Mononuclear cell (primary cell): Measurements from ENCODE around the gene WDR1. TPM values are rescaled to one million over a fixed set of nuclear protein-coding genes. Genes with fewer than 3 reads are reported as not detected.

ENCODE experiments used
- H3K27me3 ChIP-seq: 2 replicates; pipeline ENCODE4 v1.6.0; 2011; ENCODE audit warnings: low read length, control low read depth; ENCODE audit not compliant: insufficient read depth
- H3K4me1 ChIP-seq: 2 replicates; pipeline ENCODE4 v1.5.1; 2011; ENCODE audit warnings: mild to moderate bottlenecking, low read length, control low read depth; ENCODE audit not compliant: insufficient read depth
- H3K4me3 ChIP-seq: 2 replicates; pipeline ENCODE4 v1.5.1; 2011; ENCODE audit warnings: mild to moderate bottlenecking, low read length, moderate library complexity
- H3K9me3 ChIP-seq: 2 replicates; pipeline ENCODE4 v1.5.1; 2011; ENCODE audit warnings: low read depth, mild to moderate bottlenecking, control low read depth, low read length
- total RNA-seq: library from RNA; depleted of rRNA; stranded (reverse); fragments of >200 nt; gene quantifications from one replicate; pipeline ENCODE4 v1.2.3, GENCODE V29; 2012

The WDR1 gene
- total RNA-seq, 1 donor: 135 TPM

DNA sequence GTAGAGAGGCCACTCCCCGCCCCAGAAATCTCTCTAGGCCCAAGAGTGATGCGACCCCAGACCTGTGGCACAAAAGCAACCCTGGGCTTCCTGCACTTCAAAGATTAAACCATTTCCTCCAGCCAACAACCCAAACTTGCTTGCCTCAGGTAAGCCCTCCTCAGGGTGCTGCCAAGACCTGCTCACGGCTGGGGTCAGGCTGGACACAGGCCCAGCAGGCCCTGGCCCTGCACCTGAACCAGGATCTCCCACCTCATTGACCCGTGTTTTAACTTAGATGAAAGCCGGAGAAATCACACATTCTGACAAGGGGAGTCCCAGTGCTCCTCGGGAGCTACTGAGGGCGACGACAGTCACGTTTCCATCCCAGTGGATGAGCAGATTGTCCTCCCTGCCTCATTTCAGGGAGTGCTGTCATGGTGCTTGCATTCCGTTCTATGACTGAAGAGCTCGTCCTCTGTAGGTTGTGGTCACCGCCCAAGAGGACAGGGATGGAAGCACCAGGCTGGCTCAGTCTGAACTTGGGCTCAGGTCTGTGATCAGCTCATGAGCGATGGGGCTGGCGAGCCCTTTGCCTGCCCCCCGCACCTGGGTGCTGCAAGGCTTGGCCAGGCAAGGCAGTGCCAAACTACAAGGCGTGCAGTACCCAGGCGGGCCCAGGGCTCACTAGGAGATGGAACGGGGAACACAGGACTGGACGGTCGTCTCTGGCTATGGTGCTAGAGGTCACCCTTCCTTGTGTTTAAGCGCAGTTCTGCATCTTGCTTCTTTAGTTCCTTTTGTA, 25.9 kb downstream of the WDR1 start:
- H3K4me3 ChIP-seq: no peak overlapping the region
- H3K4me1 ChIP-seq: peaks cover 44% of the 10 kb centered on the region
- no peaks in the 10 kb centered on the region for H3K27me3 ChIP-seq
- H3K9me3 ChIP-seq: no peaks in the 10 kb centered on the region

DNA sequence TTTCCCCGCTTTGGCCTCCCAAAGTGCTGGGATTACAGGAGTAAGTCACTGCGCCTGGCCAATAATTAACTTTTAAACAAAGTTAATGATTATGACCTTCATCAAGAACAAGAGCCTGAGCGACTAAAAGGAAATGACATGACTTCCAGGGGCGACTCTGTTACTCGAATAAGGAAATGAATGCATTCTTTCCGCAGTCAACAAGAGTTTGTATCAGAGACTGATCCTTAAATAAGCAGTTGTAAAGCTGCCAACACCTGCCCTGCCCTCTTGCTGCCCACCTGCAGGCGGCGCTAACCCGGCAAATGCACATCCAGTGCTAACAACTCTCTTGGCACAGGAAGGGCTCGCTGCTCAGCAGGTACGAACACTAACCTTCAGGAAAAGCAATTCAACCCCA, 27.3 kb downstream of the WDR1 start:
- no peaks in the 10 kb centered on the region for H3K27me3 ChIP-seq
- peaks cover 31% of the 10 kb centered on the region for H3K4me1 ChIP-seq
- no peaks in the 10 kb centered on the region for H3K9me3 ChIP-seq
- no peak overlapping the region for H3K4me3 ChIP-seq

GRCh38 chr4:10088135-10089010, 28.2 kb downstream of the WDR1 start:
- H3K4me1 ChIP-seq: peaks cover 21% of the 10 kb centered on the region
- no peaks in the 10 kb centered on the region for H3K27me3 ChIP-seq
- no peak overlapping the region for H3K4me3 ChIP-seq

DNA sequence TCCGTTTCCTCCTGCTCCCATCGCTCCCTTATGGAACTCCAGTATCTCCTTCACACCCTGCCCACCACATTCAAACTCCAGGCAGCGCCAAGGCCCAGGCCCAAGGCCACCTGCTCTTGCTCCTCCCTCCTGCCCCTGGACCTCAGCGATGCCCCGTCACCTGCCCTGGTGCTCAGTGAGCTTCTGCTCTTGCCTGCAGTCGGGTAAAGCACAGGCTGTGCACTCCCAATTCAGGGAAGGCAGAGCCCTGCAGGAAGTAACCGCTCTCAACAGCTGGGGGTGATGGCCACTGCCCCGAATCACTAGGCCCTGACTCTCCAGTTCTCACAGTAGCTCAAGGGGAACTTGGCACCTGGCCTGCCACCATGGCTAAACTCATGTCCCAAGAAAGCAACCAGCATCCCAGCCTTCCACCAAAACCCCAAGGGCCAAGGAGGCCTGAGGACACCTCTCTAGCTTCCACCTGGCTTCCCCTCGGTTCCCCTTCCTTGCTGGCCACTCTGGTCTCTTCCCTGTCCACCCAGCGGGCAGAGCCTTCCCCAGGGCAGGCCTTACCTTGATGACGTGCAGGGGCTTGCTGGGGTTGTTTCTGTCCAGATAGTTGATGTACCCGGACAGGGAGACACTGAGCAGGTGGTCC, 29.3 kb downstream of the WDR1 start:
- peaks cover 10% of the 10 kb centered on the region for H3K4me1 ChIP-seq
- H3K27me3 ChIP-seq: no peaks in the 10 kb centered on the region
- no peak overlapping the region for H3K4me3 ChIP-seq
- no peaks in the 10 kb centered on the region for H3K9me3 ChIP-seq

More at GRCh38 chr4:10088135-10089010, 28.2 kb downstream of the WDR1 start:
- H3K9me3 ChIP-seq: no peaks in the 10 kb centered on the region

DNA sequence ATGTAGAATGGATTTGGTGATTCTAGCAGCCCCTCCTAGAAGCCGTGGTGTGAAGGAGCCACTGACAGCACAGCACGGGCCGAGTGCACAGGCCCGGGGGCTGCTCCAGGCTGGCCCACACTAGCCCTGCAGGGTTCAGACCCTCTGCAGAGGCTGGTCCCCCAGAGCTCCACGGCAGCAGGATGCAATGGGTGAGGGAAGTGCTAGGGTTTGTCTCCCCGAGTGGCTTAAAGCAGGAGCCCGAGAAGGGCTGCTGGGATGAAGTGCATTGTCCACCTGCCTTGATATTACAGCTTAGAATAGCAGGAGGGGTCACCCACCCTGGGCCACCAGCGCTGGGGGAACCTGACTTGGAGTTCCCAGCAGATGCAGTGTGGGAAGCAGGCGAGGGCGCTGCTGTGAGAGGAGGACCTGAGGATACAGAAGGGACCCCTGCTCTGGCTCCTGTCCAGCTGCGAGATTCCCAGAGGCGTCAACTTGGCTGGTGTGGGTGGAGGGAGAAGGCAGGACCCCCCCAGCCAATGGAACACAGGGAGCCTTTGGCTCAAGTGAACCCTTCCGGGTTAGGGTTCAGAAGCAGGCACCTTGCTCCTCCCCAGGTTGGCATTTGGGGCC, 30.0 kb downstream of the WDR1 start:
- no peak overlapping the region for H3K4me3 ChIP-seq
- no peaks in the 10 kb centered on the region for H3K9me3 ChIP-seq
- H3K27me3 ChIP-seq: no peaks in the 10 kb centered on the region
- H3K4me1 ChIP-seq: peaks cover 3% of the 10 kb centered on the region

DNA sequence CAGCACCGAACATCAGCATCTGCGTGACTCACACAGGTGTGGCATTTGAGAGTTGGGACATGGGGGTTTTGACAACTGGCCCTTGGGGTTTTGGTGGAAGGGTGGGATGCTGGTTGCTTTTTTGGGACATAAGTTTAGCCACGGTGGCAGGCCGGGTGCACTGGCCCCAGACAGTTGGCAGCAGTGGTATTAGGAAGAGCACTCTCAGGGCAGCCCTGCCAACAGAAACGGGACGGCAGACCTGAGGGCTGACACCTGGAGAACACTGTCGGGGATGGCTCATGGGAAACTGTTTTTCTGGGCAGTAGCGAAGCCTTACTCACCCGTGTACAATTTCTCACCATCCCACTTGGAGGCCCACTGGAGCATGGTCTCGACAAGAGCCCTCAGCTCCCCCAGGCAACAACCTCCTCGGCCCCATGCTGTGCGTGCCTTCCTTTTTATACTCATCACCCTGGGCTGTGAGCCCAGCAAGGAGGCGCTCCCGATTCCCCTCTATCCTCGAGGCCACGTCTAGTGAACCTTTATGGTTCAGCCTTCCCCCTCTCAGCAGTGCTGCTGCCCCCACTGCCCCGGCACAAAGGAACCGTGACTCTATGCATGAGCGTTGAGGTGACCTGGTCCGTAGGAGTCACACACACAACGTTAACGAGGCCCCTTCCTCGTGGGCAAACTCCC, 30.6 kb downstream of the WDR1 start:
- Histone ChIP-seq H3K4me3 (no peak overlapping the region), H3K4me1 (no peaks in the 10 kb centered on the region), H3K9me3 (no peaks in the 10 kb centered on the region), H3K27me3 (no peaks in the 10 kb centered on the region)

GRCh38 chr4:10085386-10085785, 31.2 kb downstream of the WDR1 start:
- Histone ChIP-seq H3K27me3 (no peaks in the 10 kb centered on the region), H3K4me3 (no peak overlapping the region), H3K9me3 (no peaks in the 10 kb centered on the region), H3K4me1 (no peaks in the 10 kb centered on the region)

GRCh38 chr4:10084651-10085358, 31.8 kb downstream of the WDR1 start:
- Histone ChIP-seq H3K9me3 (no peaks in the 10 kb centered on the region), H3K4me3 (no peak overlapping the region), H3K4me1 (no peaks in the 10 kb centered on the region), H3K27me3 (no peaks in the 10 kb centered on the region)

GRCh38 chr4:10083861-10084641, 32.5 kb downstream of the WDR1 start:
- Histone ChIP-seq H3K27me3 (no peaks in the 10 kb centered on the region), H3K9me3 (no peaks in the 10 kb centered on the region), H3K4me3 (no peak overlapping the region), H3K4me1 (no peaks in the 10 kb centered on the region)

GRCh38 chr4:10083331-10083771, 33.2 kb downstream of the WDR1 start:
- no peaks in the 10 kb centered on the region for H3K27me3 ChIP-seq
- no peaks in the 10 kb centered on the region for H3K9me3 ChIP-seq
- H3K4me1 ChIP-seq: peaks cover 6% of the 10 kb centered on the region
- no peak overlapping the region for H3K4me3 ChIP-seq

GRCh38 chr4:10082459-10083272, 33.9 kb downstream of the WDR1 start:
- Histone ChIP-seq H3K4me3 (no peak overlapping the region), H3K4me1 (peaks cover 13% of the 10 kb centered on the region), H3K27me3 (no peaks in the 10 kb centered on the region), H3K9me3 (no peaks in the 10 kb centered on the region)

DNA sequence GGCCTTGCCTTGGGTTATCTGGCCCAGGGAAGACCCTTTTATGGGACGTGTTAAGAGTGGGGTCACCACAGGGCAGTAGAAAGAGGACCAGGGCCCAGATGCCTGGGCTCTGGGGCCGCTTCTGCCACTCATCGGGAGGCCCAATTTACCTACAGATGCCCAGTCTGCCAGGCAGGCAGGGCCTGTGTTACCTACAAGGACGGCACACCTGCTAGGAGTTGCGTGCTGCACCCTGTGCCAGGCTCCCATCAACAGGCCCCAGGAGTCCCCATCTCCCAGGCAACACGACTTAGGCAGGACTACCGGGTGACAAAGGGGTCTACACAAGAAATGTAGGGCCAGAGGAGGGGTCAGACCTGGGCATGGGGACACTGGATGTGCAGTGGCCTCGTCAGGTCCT, 34.6 kb downstream of the WDR1 start:
- Histone ChIP-seq H3K4me3 (no peak overlapping the region), H3K9me3 (no peaks in the 10 kb centered on the region), H3K4me1 (peaks cover 13% of the 10 kb centered on the region), H3K27me3 (no peaks in the 10 kb centered on the region)

DNA sequence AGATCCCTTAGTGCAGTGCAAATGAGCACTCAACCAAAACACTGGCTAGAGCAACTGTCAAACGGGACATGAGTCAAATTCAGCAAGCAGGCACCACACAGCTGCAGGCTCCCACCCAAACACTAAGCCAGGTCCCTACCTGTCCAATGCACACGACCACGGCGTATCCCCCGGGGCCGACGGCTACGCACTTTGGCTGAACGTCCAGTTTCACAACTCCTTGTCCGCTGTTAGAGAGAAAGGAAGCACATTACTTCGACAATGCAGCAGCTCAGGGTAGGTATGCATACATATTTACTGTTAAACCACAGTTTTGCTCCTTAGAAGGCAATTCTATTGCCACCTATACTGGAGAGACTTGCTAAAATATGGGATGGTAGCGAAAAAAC, 35.4 kb downstream of the WDR1 start:
- Histone ChIP-seq H3K9me3 (no peaks in the 10 kb centered on the region), H3K4me1 (peaks cover 13% of the 10 kb centered on the region), H3K4me3 (no peak overlapping the region), H3K27me3 (no peaks in the 10 kb centered on the region)
